A549 treated with AZD9567 at 1 μM for 4 hours (cell line): ENCODE results near the gene SSPN. TPM values are rescaled to one million over a fixed set of nuclear protein-coding genes. Genes with fewer than 3 reads are reported as not detected.

Experiments
- total RNA-seq: library from RNA; stranded (reverse); fragments of 200-300 nt; extraction: Qiagen RNA extraction; gene quantifications from 5 replicates; pipeline ENCODE4 v1.2.3, GENCODE V29; 2022; ENCODE audit not compliant: insufficient read depth

The SSPN gene
- total RNA-seq, result 0.34 to 3.0 TPM (median 0.70 TPM) in 5 replicates

GRCh38 chr12:26195250-26195640, at the start of gene SSPN:
SSPN (plus strand) TSS chr12:26195573; CDS start chr12:26195673, 100 bp downstream.

Other genes with a start within 250 kb of the SSPN start
- 4.8 to 13.0 TPM (median 9.6 TPM) in 5 replicates for gene RASSF8, start 236.9 kb upstream of the SSPN start, total RNA-seq
- 0.40 to 1.1 TPM (median 0.80 TPM) in 4 of 5 replicates, not detected in the other for gene BHLHE41, start 70.5 kb upstream of the SSPN start, total RNA-seq